ENCODE results near the gene MAB21L3. TPM values are rescaled to one million over a fixed set of nuclear protein-coding genes. Genes with fewer than 3 reads are reported as not detected.

The MAB21L3 gene
- total RNA-seq, 1 donor from 2014 or later: 0.20 TPM

DNA sequence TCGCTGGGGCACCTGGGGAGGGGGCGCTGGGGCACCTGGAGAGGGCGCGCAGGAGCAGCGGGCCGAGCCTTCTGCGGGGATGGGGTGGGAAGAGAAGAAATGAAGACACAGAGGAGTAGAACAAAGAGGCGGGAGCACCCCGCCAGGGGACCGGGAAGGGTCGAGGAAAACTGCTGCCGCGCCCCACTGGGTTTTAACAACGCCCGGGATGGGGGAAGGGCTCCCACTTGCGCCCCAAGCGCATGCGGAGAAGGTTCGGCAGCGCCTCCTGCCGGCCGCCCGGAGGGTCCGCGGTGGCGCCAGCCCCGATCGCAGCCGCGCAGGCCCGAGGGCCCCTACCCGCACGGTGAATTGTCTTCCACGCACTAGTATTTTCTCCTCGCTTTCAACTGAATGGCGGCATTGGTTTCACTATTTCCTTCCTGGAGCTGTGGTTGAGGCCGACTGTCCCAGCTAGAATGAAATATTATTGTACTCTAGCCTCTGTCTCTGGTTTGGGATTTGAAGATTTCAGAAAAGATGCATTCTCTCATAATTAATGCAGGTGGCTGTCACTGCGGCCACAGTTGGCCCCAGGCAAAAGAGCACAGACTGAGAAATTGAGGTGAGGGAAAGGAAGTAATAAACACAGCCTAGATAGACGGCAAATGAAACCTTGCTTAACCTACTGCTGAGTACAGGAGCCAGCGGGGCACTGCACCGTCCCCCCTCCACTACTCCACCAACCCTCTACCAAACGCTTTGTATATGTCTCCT lies 57.3 kb downstream of the MAB21L3 start:
- peaks cover 8% of the 10 kb centered on the region for H3K4me1 Mint-ChIP-seq (ENCODE audit: low read depth)
- no peak overlapping the region for H3K27ac Mint-ChIP-seq (ENCODE audit: unreplicated experiment)
- peak overlapping the region; percentile 69 for H3K4me3 Mint-ChIP-seq (ENCODE audit: unreplicated experiment)

GRCh38 chr1:116169898-116170297 lies 58.7 kb downstream of the MAB21L3 start:
- TF ChIP-seq, protein P1, sequence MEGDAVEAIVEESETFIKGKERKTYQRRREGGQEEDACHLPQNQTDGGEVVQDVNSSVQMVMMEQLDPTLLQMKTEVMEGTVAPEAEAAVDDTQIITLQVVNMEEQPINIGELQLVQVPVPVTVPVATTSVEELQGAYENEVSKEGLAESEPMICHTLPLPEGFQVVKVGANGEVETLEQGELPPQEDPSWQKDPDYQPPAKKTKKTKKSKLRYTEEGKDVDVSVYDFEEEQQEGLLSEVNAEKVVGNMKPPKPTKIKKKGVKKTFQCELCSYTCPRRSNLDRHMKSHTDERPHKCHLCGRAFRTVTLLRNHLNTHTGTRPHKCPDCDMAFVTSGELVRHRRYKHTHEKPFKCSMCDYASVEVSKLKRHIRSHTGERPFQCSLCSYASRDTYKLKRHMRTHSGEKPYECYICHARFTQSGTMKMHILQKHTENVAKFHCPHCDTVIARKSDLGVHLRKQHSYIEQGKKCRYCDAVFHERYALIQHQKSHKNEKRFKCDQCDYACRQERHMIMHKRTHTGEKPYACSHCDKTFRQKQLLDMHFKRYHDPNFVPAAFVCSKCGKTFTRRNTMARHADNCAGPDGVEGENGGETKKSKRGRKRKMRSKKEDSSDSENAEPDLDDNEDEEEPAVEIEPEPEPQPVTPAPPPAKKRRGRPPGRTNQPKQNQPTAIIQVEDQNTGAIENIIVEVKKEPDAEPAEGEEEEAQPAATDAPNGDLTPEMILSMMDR (IDR thresholded peaks at IDR 0.05): no peak
- Mint-ChIP-seq H3K27ac (ENCODE audit: unreplicated experiment) (no peak overlapping the region), H3K27me3 (ENCODE audit: low read depth) (peaks cover 14% of the 10 kb centered on the region), H3K36me3 (ENCODE audit: low read depth) (no peaks in the 10 kb centered on the region), H3K4me3 (ENCODE audit: unreplicated experiment) (no peak overlapping the region), H3K4me1 (ENCODE audit: low read depth) (peaks cover 8% of the 10 kb centered on the region), H3K9me3 (ENCODE audit: low read depth) (no peaks in the 10 kb centered on the region)
- DNase-seq (ENCODE audit: low spot score): no peak

More for the DNA sequence above, 57.3 kb downstream of the MAB21L3 start:
- no peaks in the 10 kb centered on the region for H3K9me3 Mint-ChIP-seq (ENCODE audit: low read depth)
- H3K36me3 Mint-ChIP-seq (ENCODE audit: low read depth): no peaks in the 10 kb centered on the region
- H3K27me3 Mint-ChIP-seq (ENCODE audit: low read depth): peaks cover 11% of the 10 kb centered on the region
- DNase-seq (ENCODE audit: low spot score): no peak
- TF ChIP-seq, protein P1 (IDR thresholded peaks at IDR 0.05): peak; percentile 90

DNA sequence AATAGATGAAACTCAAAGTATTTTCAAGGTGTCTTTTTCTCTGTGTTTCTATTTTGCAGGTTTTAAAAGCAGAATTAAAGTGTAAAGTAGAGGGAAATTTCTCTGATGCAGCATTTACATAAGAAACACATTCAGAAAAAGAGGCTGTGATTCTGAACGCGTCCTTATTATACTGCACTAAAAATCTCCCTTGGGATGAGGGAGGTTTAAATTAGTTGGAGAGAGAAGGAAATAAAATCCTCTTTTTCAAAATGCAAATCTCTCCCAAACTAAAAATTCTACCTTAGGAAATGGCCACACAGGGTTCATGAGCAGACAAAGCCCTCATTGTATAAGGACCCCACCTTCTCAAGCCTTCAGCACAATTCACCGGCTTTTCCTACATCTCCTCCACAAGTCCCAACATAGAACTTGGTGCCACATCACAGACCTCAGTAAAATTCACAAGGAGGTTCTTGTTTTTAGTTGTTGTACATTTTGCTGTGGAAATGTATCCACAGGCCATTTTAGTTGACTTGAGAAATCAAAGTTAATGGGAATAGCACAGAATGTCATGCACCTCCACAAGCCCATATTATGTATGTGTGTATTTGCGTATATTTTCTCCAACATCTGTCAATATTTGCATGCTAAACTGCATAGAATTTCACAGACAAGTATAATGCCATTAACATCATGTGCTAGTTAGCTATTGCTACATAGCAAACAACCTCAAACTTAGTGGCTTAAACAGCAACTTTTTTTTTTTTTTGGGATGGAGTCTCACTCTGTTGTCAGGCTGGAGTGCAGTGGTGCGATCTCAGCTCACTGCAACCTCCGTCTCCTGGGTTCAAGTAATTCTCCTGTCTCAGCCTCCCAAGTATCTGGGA lies 59.8 kb downstream of the MAB21L3 start:
- Mint-ChIP-seq H3K4me3 (ENCODE audit: unreplicated experiment) (no peak overlapping the region), H3K27ac (ENCODE audit: unreplicated experiment) (no peak overlapping the region), H3K27me3 (ENCODE audit: low read depth) (peaks cover 14% of the 10 kb centered on the region), H3K9me3 (ENCODE audit: low read depth) (no peaks in the 10 kb centered on the region), H3K4me1 (ENCODE audit: low read depth) (peaks cover 8% of the 10 kb centered on the region), H3K36me3 (ENCODE audit: low read depth) (no peaks in the 10 kb centered on the region)
- DNase-seq (ENCODE audit: low spot score): no peak
- TF ChIP-seq, protein P1 (IDR thresholded peaks at IDR 0.05): no peak

- no peak overlapping the region for H3K4me3 Mint-ChIP-seq (ENCODE audit: unreplicated experiment)
- no peak for DNase-seq (ENCODE audit: low spot score)
- H3K27ac Mint-ChIP-seq (ENCODE audit: unreplicated experiment): no peak overlapping the region
- H3K36me3 Mint-ChIP-seq (ENCODE audit: low read depth): no peaks in the 10 kb centered on the region
- TF ChIP-seq, protein P1 (IDR thresholded peaks at IDR 0.05): no peak
- H3K4me1 Mint-ChIP-seq (ENCODE audit: low read depth): peaks cover 8% of the 10 kb centered on the region
- H3K9me3 Mint-ChIP-seq (ENCODE audit: low read depth): no peaks in the 10 kb centered on the region
- H3K27me3 Mint-ChIP-seq (ENCODE audit: low read depth): peaks cover 22% of the 10 kb centered on the region
Observed at GRCh38 chr1:116172666-116173065, 61.5 kb downstream of the MAB21L3 start.

- TF ChIP-seq, protein P1 (IDR thresholded peaks at IDR 0.05): no peak
- Mint-ChIP-seq H3K4me3 (ENCODE audit: unreplicated experiment) (no peak overlapping the region), H3K27me3 (ENCODE audit: low read depth) (peaks cover 20% of the 10 kb centered on the region), H3K36me3 (ENCODE audit: low read depth) (no peaks in the 10 kb centered on the region), H3K9me3 (ENCODE audit: low read depth) (no peaks in the 10 kb centered on the region), H3K4me1 (ENCODE audit: low read depth) (no peaks in the 10 kb centered on the region), H3K27ac (ENCODE audit: unreplicated experiment) (no peak overlapping the region)
- no peak for DNase-seq (ENCODE audit: low spot score)
Observed at GRCh38 chr1:116175611-116176010, 64.4 kb downstream of the MAB21L3 start.
